GM12874 (cell line): ENCODE results near the gene TNFSF9.
A peak's percentile ranks its signal among the peaks of the same experiment; 100 is the strongest.

ENCODE experiments used
- CTCF ChIP-seq: IDR thresholded peaks from 2 replicates; pipeline ENCODE4 v1.5.1; 2011; ENCODE audit warnings: low read depth, mild to moderate bottlenecking, control low read depth, low read length, moderate library complexity; ENCODE audit not compliant: insufficient read depth

The TNFSF9 gene

GRCh38 chr19:6500837-6501739 is 29.7 kb upstream of the TNFSF9 start:
- TF ChIP-seq CTCF = no peak

- TF ChIP-seq CTCF = 0 out of 2 replicates have a peak, but pooled peaks have one; percentile 12
These were observed 28.8 kb upstream of the TNFSF9 start, which contains the start of gene TUBB4A for GRCh38 chr19:6501740-6502648. TSS of gene TUBB4A (minus strand) at chr19:6502309. CDS start at chr19:6502212, 97 bp downstream.

GRCh38 chr19:6503407-6504201 is 27.2 kb upstream of the TNFSF9 start:
- no peak for TF ChIP-seq CTCF

GRCh38 chr19:6509118-6509971 is 21.5 kb upstream of the TNFSF9 start:
- no peak for TF ChIP-seq CTCF

GRCh38 chr19:6510618-6511017 is 20.2 kb upstream of the TNFSF9 start:
- no peak for TF ChIP-seq CTCF

GRCh38 chr19:6514089-6514488 is 16.7 kb upstream of the TNFSF9 start:
- TF ChIP-seq CTCF = no peak
